Activated CD4-positive, alpha-beta T cell treated with anti-CD3 and anti-CD28 coated beads, Interleukin-2, amount 10 ng/mL, durations not matched to agents 24 days and 14 days (primary cell): Measurements from ENCODE around the gene RNF168. TPM values are rescaled to one million over a fixed set of nuclear protein-coding genes. Genes with fewer than 3 reads are reported as not detected.
"Not testable (repeated sequence)": the region's sequence is repeated elsewhere in the genome, so short reads cannot be mapped to it uniquely, and the experiment has no call there.

Experiments
- DNase-seq: peaks from one replicate; pipeline ENCODE4 v3.0.0; 2022
- H3K27ac Mint-ChIP-seq: one replicate; pipeline ENCODE4 v1.8.0; 2022; ENCODE audit warnings: mild to moderate bottlenecking, mixed read lengths
- H3K27me3 Mint-ChIP-seq: one replicate; pipeline ENCODE4 v1.8.0; 2022; ENCODE audit warnings: mixed read lengths
- H3K36me3 Mint-ChIP-seq: one replicate; pipeline ENCODE4 v1.8.0; 2022; ENCODE audit warnings: low read depth, mild to moderate bottlenecking, mixed read lengths
- H3K4me1 Mint-ChIP-seq: one replicate; pipeline ENCODE4 v1.8.0; 2021; ENCODE audit warnings: mixed read lengths
- H3K4me3 Mint-ChIP-seq: one replicate; pipeline ENCODE4 v1.8.0; 2022; ENCODE audit warnings: mild to moderate bottlenecking, moderate library complexity, mixed read lengths
- H3K9me3 Mint-ChIP-seq: one replicate; pipeline ENCODE4 v1.8.0; 2021; ENCODE audit warnings: mixed read lengths
- intact Hi-C: fragments of 100-400 bp; cut with micrococcal nuclease; formaldehyde crosslinking; loops from one replicate; pipeline ENCODE4 v1.15.1; 2023
- total RNA-seq: library from RNA; stranded (reverse); gene quantifications from 2 replicates; pipeline ENCODE4 v1.2.3, GENCODE V29; 2022

The RNF168 gene
- total RNA-seq, 1 donor from 2014 or later, result 32.8 TPM

GRCh38 chr3:196471551-196471950 is 32.0 kb downstream of the RNF168 start:
- DNase-seq, result no peak
- peaks cover 8% of the 10 kb centered on the region for H3K4me1 Mint-ChIP-seq
- H3K4me3 Mint-ChIP-seq, result no peak overlapping the region
- peaks cover 45% of the 10 kb centered on the region for H3K36me3 Mint-ChIP-seq
- H3K27me3 Mint-ChIP-seq, result no peaks in the 10 kb centered on the region
- intact Hi-C loops, result no loop called here
- no peak overlapping the region for H3K27ac Mint-ChIP-seq
- no peaks in the 10 kb centered on the region for H3K9me3 Mint-ChIP-seq

- H3K27me3 Mint-ChIP-seq, DNase-seq, H3K9me3 Mint-ChIP-seq, H3K4me3 Mint-ChIP-seq, intact Hi-C loops, H3K27ac Mint-ChIP-seq, H3K4me1 Mint-ChIP-seq: not testable (repeated sequence)
- H3K36me3 Mint-ChIP-seq, result peaks cover 46% of the 10 kb centered on the region
Observed at GRCh38 chr3:196470182-196470581, 33.4 kb downstream of the RNF168 start.

- Mint-ChIP-seq H3K4me1 (peaks cover 10% of the 10 kb centered on the region), H3K4me3 (no peak overlapping the region), H3K36me3 (peaks cover 41% of the 10 kb centered on the region)
Observed at GRCh38 chr3:196463804-196464203, 39.8 kb downstream of the RNF168 start.

GRCh38 chr3:196463478-196463756 is 40.2 kb downstream of the RNF168 start:
- Mint-ChIP-seq H3K4me1 (peaks cover 10% of the 10 kb centered on the region), H3K9me3 (peaks cover 22% of the 10 kb centered on the region), H3K27me3 (no peaks in the 10 kb centered on the region), H3K4me3 (no peak overlapping the region), H3K27ac (no peak overlapping the region), H3K36me3 (peaks cover 38% of the 10 kb centered on the region)
- no peak for DNase-seq
- intact Hi-C loops, result no loop called here

More at GRCh38 chr3:196463804-196464203, 39.8 kb downstream of the RNF168 start:
- Mint-ChIP-seq H3K27ac (no peak overlapping the region), H3K27me3 (no peaks in the 10 kb centered on the region), H3K9me3 (peaks cover 22% of the 10 kb centered on the region)
- intact Hi-C loops, result no loop called here
- no peak for DNase-seq

- DNase-seq, H3K4me3 Mint-ChIP-seq, H3K27me3 Mint-ChIP-seq, intact Hi-C loops, H3K27ac Mint-ChIP-seq: not testable (repeated sequence)
- H3K36me3 Mint-ChIP-seq, result peaks cover 36% of the 10 kb centered on the region
- H3K4me1 Mint-ChIP-seq, result peaks cover 12% of the 10 kb centered on the region
- peaks cover 22% of the 10 kb centered on the region for H3K9me3 Mint-ChIP-seq
Observed at GRCh38 chr3:196462680-196463477, 40.7 kb downstream of the RNF168 start.

- no peak for DNase-seq
- no peak overlapping the region for H3K4me3 Mint-ChIP-seq
- no peaks in the 10 kb centered on the region for H3K27me3 Mint-ChIP-seq
- intact Hi-C loops, result no loop called here
- no peak overlapping the region for H3K27ac Mint-ChIP-seq
- H3K36me3 Mint-ChIP-seq, result peaks cover 18% of the 10 kb centered on the region
- H3K4me1 Mint-ChIP-seq, result peaks cover 15% of the 10 kb centered on the region
- H3K9me3 Mint-ChIP-seq, result peaks cover 17% of the 10 kb centered on the region
Observed at GRCh38 chr3:196458063-196458462, 45.5 kb downstream of the RNF168 start.

- intact Hi-C loops, H3K4me3 Mint-ChIP-seq, H3K27ac Mint-ChIP-seq, DNase-seq, H3K27me3 Mint-ChIP-seq: not testable (repeated sequence)
- peaks cover 12% of the 10 kb centered on the region for H3K36me3 Mint-ChIP-seq
- H3K4me1 Mint-ChIP-seq, result peaks cover 15% of the 10 kb centered on the region
- H3K9me3 Mint-ChIP-seq, result peaks cover 12% of the 10 kb centered on the region
Observed at GRCh38 chr3:196457470-196457869, 46.1 kb downstream of the RNF168 start.

- intact Hi-C loops, result no loop called here
- no peak overlapping the region for H3K4me3 Mint-ChIP-seq
- H3K36me3 Mint-ChIP-seq, result no peaks in the 10 kb centered on the region
- peaks cover 5% of the 10 kb centered on the region for H3K4me1 Mint-ChIP-seq
- H3K27ac Mint-ChIP-seq, result no peak overlapping the region
- H3K9me3 Mint-ChIP-seq, result no peaks in the 10 kb centered on the region
- no peaks in the 10 kb centered on the region for H3K27me3 Mint-ChIP-seq
- no peak for DNase-seq
Observed at GRCh38 chr3:196454935-196455334, 48.6 kb downstream of the RNF168 start.

GRCh38 chr3:196445391-196445790 is 58.2 kb downstream of the RNF168 start:
- H3K4me1 Mint-ChIP-seq, result peaks cover 11% of the 10 kb centered on the region
- H3K4me3 Mint-ChIP-seq, H3K27ac Mint-ChIP-seq, H3K9me3 Mint-ChIP-seq, H3K27me3 Mint-ChIP-seq, DNase-seq, H3K36me3 Mint-ChIP-seq, intact Hi-C loops: not testable (repeated sequence)

- intact Hi-C loops, result no loop called here
- no peak overlapping the region for H3K27ac Mint-ChIP-seq
Observed at GRCh38 chr3:196444500-196444894, 59.1 kb downstream of the RNF168 start.

GRCh38 chr3:196440696-196441095 is 62.9 kb downstream of the RNF168 start:
- Mint-ChIP-seq H3K27ac (no peak overlapping the region), H3K9me3 (no peaks in the 10 kb centered on the region), H3K4me1 (peaks cover 11% of the 10 kb centered on the region), H3K4me3 (no peak overlapping the region), H3K27me3 (no peaks in the 10 kb centered on the region), H3K36me3 (no peaks in the 10 kb centered on the region)
- no peak for DNase-seq
- intact Hi-C loops, result no loop called here

More at GRCh38 chr3:196444500-196444894, 59.1 kb downstream of the RNF168 start:
- no peaks in the 10 kb centered on the region for H3K9me3 Mint-ChIP-seq
- H3K27me3 Mint-ChIP-seq, result no peaks in the 10 kb centered on the region
- H3K4me1 Mint-ChIP-seq, result peaks cover 11% of the 10 kb centered on the region
- no peak overlapping the region for H3K4me3 Mint-ChIP-seq
- DNase-seq, result no peak
- no peaks in the 10 kb centered on the region for H3K36me3 Mint-ChIP-seq

- no peaks in the 10 kb centered on the region for H3K27me3 Mint-ChIP-seq
- no peak overlapping the region for H3K4me3 Mint-ChIP-seq
- intact Hi-C loops, result no loop called here
- no peaks in the 10 kb centered on the region for H3K9me3 Mint-ChIP-seq
- no peak for DNase-seq
- H3K4me1 Mint-ChIP-seq, result peaks cover 11% of the 10 kb centered on the region
- H3K36me3 Mint-ChIP-seq, result no peaks in the 10 kb centered on the region
- H3K27ac Mint-ChIP-seq, result no peak overlapping the region
Observed at GRCh38 chr3:196440041-196440537, 63.5 kb downstream of the RNF168 start.

- Mint-ChIP-seq H3K4me3 (peak within 1 kb of the TSS; percentile 85), H3K9me3 (no peaks in the 10 kb centered on the region), H3K27me3 (no peaks in the 10 kb centered on the region), H3K4me1 (peaks cover 20% of the 10 kb centered on the region), H3K27ac (peak within 1 kb of the TSS; percentile 97), H3K36me3 (peaks cover 12% of the 10 kb centered on the region)
- peak; percentile 98 for DNase-seq
- intact Hi-C loops, result loop anchor here (1.0 to 5.0 kb wide), 5 partner anchors 18 to 990 kb away; partner anchors contain the start of genes ACAP2, FBXO45 and WDR53
Observed at GRCh38 chr3:196432137-196432879, 71.3 kb downstream of the RNF168 start, which contains the start of gene UBXN7. Gene UBXN7, minus strand, starts transcription at chr3:196432427. Its CDS starts 28 bp downstream, at chr3:196432399.
